IMR-90 (cell line): ENCODE data around the gene GALM. TPM values are rescaled to one million over a fixed set of nuclear protein-coding genes. Genes with fewer than 3 reads are reported as not detected.

Experiments
- ATAC-seq: fragments of 200-7000 bp; cut with Tn5 transposase; 2 replicates; pipeline ENCODE4 v1.9.1; 2020; ENCODE audit warnings: low read depth, mild to moderate bottlenecking, moderate library complexity
- BruUV-seq: library from RNA; stranded (reverse); fragments of 400-500 nt; replicated peaks from 2 replicates; lab custom pipeline; 2021; lab: Mats Ljungman, UMichigan
- CTCF ChIA-PET: fragments of 300-600 bp; formaldehyde crosslinking; extraction: SDS; loops from one replicate; lab custom pipeline; 2021; ENCODE audit warnings: antibody characterized with exemption; lab: Yijun Ruan, JAX
- POLR2A ChIA-PET: fragments of 300-600 bp; sonication (Branson Sonifier 250); formaldehyde crosslinking; loops from one replicate; lab custom pipeline; 2022; ENCODE audit warnings: antibody characterized with exemption; ENCODE audit not compliant: unreplicated experiment; lab: Charles Lee
- DNase-seq: peaks from one replicate; pipeline ENCODE4 v3.0.0; 2013
- H2AFZ ChIP-seq: replicated peaks from 2 replicates; pipeline ENCODE3; 2013; ENCODE audit warnings: low read length, mild to moderate bottlenecking; ENCODE audit not compliant: poor library complexity
- H2AK5ac ChIP-seq: 2 replicates; pipeline ENCODE4 v1.6.1; 2013; ENCODE audit warnings: low read depth, low read length, inconsistent platforms
- H2AK9ac ChIP-seq: replicated peaks from 2 replicates; pipeline ENCODE3; 2013; ENCODE audit warnings: mild to moderate bottlenecking, low read depth, low read length, moderate library complexity; ENCODE audit not compliant: poor library complexity
- H2BK120ac ChIP-seq: 2 replicates; pipeline ENCODE4 v1.6.1; 2013; ENCODE audit warnings: low read depth, low read length, inconsistent platforms
- H2BK15ac ChIP-seq: 3 replicates; pipeline ENCODE4 v1.6.1; 2013; ENCODE audit warnings: low read depth, low read length, inconsistent platforms
- H2BK20ac ChIP-seq: 2 replicates; pipeline ENCODE4 v1.6.1; 2013; ENCODE audit warnings: low read depth, mild to moderate bottlenecking, inconsistent platforms, low read length, moderate library complexity
- H2BK5ac ChIP-seq: 2 replicates; pipeline ENCODE4 v1.6.1; 2013; ENCODE audit warnings: mild to moderate bottlenecking, low read depth, low read length, inconsistent platforms; ENCODE audit not compliant: poor library complexity, severe bottlenecking
- H3K14ac ChIP-seq: replicated peaks from 2 replicates; pipeline ENCODE4 v1.6.1; 2013; ENCODE audit warnings: low read depth, low read length, inconsistent platforms
- H3K18ac ChIP-seq: 2 replicates; pipeline ENCODE4 v1.6.1; 2013; ENCODE audit warnings: low read depth, low read length, control low read depth
- H3K23ac ChIP-seq: 2 replicates; pipeline ENCODE4 v1.6.1; 2013; ENCODE audit warnings: low read depth, low read length, inconsistent platforms
- H3K27ac ChIP-seq: 2 replicates; pipeline ENCODE4 v1.5.1; 2013; ENCODE audit warnings: mild to moderate bottlenecking, control low read depth, low read length; ENCODE audit not compliant: insufficient read depth
- H3K27me3 ChIP-seq: 2 replicates; pipeline ENCODE4 v1.6.1; 2013; ENCODE audit warnings: low read length; ENCODE audit not compliant: control insufficient read depth, insufficient read depth
- H3K36me3 ChIP-seq: 2 replicates; pipeline ENCODE4 v1.6.1; 2013; ENCODE audit warnings: low read length, mixed read lengths; ENCODE audit not compliant: control insufficient read depth, insufficient read depth
- H3K4ac ChIP-seq: 2 replicates; pipeline ENCODE4 v1.6.1; 2013; ENCODE audit warnings: low read depth, low read length, inconsistent platforms
- H3K4me1 ChIP-seq: 2 replicates; pipeline ENCODE4 v1.6.1; 2013; ENCODE audit warnings: low read length, mixed read lengths; ENCODE audit not compliant: control insufficient read depth, insufficient read depth
- H3K4me2 ChIP-seq: 2 replicates; pipeline ENCODE4 v1.6.1; 2013; ENCODE audit warnings: low read depth, mild to moderate bottlenecking, control low read depth, low read length, moderate library complexity
- H3K4me3 ChIP-seq: 2 replicates; pipeline ENCODE4 v1.5.1; 2013; ENCODE audit warnings: low read depth, mild to moderate bottlenecking, control low read depth, low read length, moderate library complexity; ENCODE audit not compliant: insufficient read depth
- H3K56ac ChIP-seq: 2 replicates; pipeline ENCODE4 v1.6.1; 2013; ENCODE audit warnings: low read length, inconsistent platforms; ENCODE audit not compliant: insufficient read depth; ENCODE audit errors: extremely low read depth
- H3K79me1 ChIP-seq, 2 experiments: 2 replicates each; pipeline ENCODE4 v1.6.1; 2013; ENCODE audit warnings: low read length in 2 of 2, inconsistent platforms in 1 of 2, low read depth in 1 of 2
- H3K9ac ChIP-seq: 2 replicates; pipeline ENCODE4 v1.6.1; 2013; ENCODE audit warnings: low read depth, low read length, control low read depth
- H3K9me1 ChIP-seq: 2 replicates; pipeline ENCODE4 v1.6.1; 2013; ENCODE audit warnings: low read length, inconsistent platforms; ENCODE audit not compliant: insufficient read depth
- H3K9me3 ChIP-seq: 2 replicates; pipeline ENCODE4 v1.6.1; 2013; ENCODE audit warnings: low read length; ENCODE audit not compliant: control insufficient read depth, insufficient read depth
- H4K20me1 ChIP-seq: 2 replicates; pipeline ENCODE4 v1.6.1; 2013; ENCODE audit warnings: low read length, inconsistent platforms; ENCODE audit not compliant: insufficient read depth
- H4K5ac ChIP-seq: 2 replicates; pipeline ENCODE4 v1.6.1; 2013; ENCODE audit warnings: mild to moderate bottlenecking, low read depth, low read length, control low read depth
- H4K8ac ChIP-seq, 2 experiments: 2 replicates each; pipeline ENCODE4 v1.6.1; 2013; ENCODE audit warnings: low read depth in 2 of 2, low read length in 2 of 2, control low read depth in 1 of 2, inconsistent platforms in 1 of 2
- H4K91ac ChIP-seq: 2 replicates; pipeline ENCODE4 v1.6.1; 2013; ENCODE audit warnings: low read depth, low read length, inconsistent platforms; ENCODE audit not compliant: insufficient read depth
- BHLHE40 ChIP-seq: fragments of 150-350 bp; IDR thresholded peaks from 2 replicates; pipeline ENCODE4 v1.6.1; 2016; ENCODE audit warnings: mild to moderate bottlenecking, low read depth, low read length
- CEBPB ChIP-seq: IDR thresholded peaks from 2 replicates; pipeline ENCODE4 v1.6.1; 2012; ENCODE audit warnings: low read depth, low read length, improper control_type of control experiment
- CTCF ChIP-seq: conservative IDR thresholded peaks from 2 replicates; pipeline ENCODE4 v1.5.1; 2012; ENCODE audit warnings: mild to moderate bottlenecking, low read depth, low read length, improper control_type of control experiment
- ELK1 ChIP-seq: fragments of 150-350 bp; IDR thresholded peaks from 2 replicates; pipeline ENCODE4 v1.6.1; 2016; ENCODE audit warnings: low read depth, mild to moderate bottlenecking, low read length, moderate library complexity, borderline replicate concordance
- POLR2A ChIP-seq: IDR thresholded peaks from 2 replicates; pipeline ENCODE4 v1.6.1; 2012; ENCODE audit warnings: mild to moderate bottlenecking, low read depth, low read length
- WGBS, 2 experiments: methylation state at CpG; one replicate each; pipeline versions ENCODE4 v1.1.5 to v1.1.7; 2013; ENCODE audit warnings: missing lambda C conversion rate in 2 of 2; ENCODE audit not compliant: insufficient read length in 1 of 2; ENCODE audit errors: extremely low coverage in 2 of 2; 5-methylcytosine and 5-hydroxymethylcytosine counted together
- dilution Hi-C: fragments of 300-500 bp; cut with HindIII; formaldehyde crosslinking; loops from one replicate; pipeline ENCODE4 v1.14.3; 2018; ENCODE audit warnings: low sequenced_read_pairs; ENCODE audit not compliant: unreplicated experiment
- in situ Hi-C: fragments of 300-500 bp; cut with MboI; formaldehyde crosslinking; loops from 3 replicates; pipeline ENCODE4 v1.14.3; 2019; ENCODE audit warnings: low sequenced_read_pairs, inconsistent platforms, mixed read lengths
- intact Hi-C: fragments of 100-400 bp; cut with micrococcal nuclease; formaldehyde crosslinking; loops from 2 replicates; pipeline ENCODE4 v1.10.0; 2022
- polyA plus RNA-seq, 3 experiments: library from polyadenylated mRNA; depleted of rRNA; stranded (reverse); fragments of >200 nt; gene quantifications; 2 replicates each; pipeline ENCODE4 v1.2.3, GENCODE V29; 2012; ENCODE audit warnings: low replicate concordance in 1 of 3
- total RNA-seq: library from RNA; depleted of rRNA; stranded (reverse); fragments of >200 nt; gene quantifications from 2 replicates; pipeline ENCODE4 v1.2.3, GENCODE V29; 2012

GALM gene
- total and polyA plus RNA-seq, 2 of the 4 experiments (the other 2 are of a cell fraction), result 12.1 to 24.2 TPM

GRCh38 chr2:38620282-38620977 lies 45.5 kb upstream of the GALM start:
- ATAC-seq (peak; percentile 54), DNase-seq (peak; percentile 76)
- H4K8ac ChIP-seq, result no peak overlapping the region
- no peak overlapping the region for H2BK15ac ChIP-seq
- H3K9ac ChIP-seq, result no peak overlapping the region
- BruUV-seq, result no TSS peak
- no peaks in the 10 kb centered on the region for H3K9me3 ChIP-seq
- H2BK20ac ChIP-seq, result no peak overlapping the region
- intact Hi-C loops (no loop called here), in situ Hi-C loops (no loop called here), dilution Hi-C loops (no loop called here)
- no peak overlapping the region for H3K56ac ChIP-seq
- H2BK5ac ChIP-seq, result no peak overlapping the region
- H3K14ac ChIP-seq, result no peak overlapping the region
- TF ChIP-seq BHLHE40, result no peak
- TF ChIP-seq CEBPB, result no peak
- TF ChIP-seq CTCF, result no peak
- no peak for TF ChIP-seq ELK1
- no peak for TF ChIP-seq POLR2A
- H3K9me1 ChIP-seq, result no peaks in the 10 kb centered on the region
- no peak overlapping the region for H3K23ac ChIP-seq
- H3K36me3 ChIP-seq, result no peaks in the 10 kb centered on the region
- no peak overlapping the region for H3K27ac ChIP-seq
- H3K18ac ChIP-seq, result no peak overlapping the region
- CTCF ChIA-PET, result interaction anchor here (0.6 kb wide), 2 partner anchors 20 to 94 kb away, joined by 3 read pairs; no protein-coding TSS in a partner anchor
- no CpG with 5 or more reads among the region's 7 CpGs for WGBS, 2 experiments
- POLR2A ChIA-PET, result no interaction called here
- no peak overlapping the region for H2AK9ac ChIP-seq
- H2AK5ac ChIP-seq, result no peak overlapping the region
- no peak overlapping the region for H3K4me2 ChIP-seq
- no peak overlapping the region for H3K4me3 ChIP-seq
- no peaks in the 10 kb centered on the region for H3K4me1 ChIP-seq
- H4K20me1 ChIP-seq, result no peaks in the 10 kb centered on the region
- no peak overlapping the region for H2AFZ ChIP-seq
- H3K4ac ChIP-seq, result no peak overlapping the region
- H4K91ac ChIP-seq, result no peak overlapping the region
- no peaks in the 10 kb centered on the region for H3K79me1 ChIP-seq
- no peak overlapping the region for H2BK120ac ChIP-seq
- H4K5ac ChIP-seq, result no peak overlapping the region
- peaks cover 9% of the 10 kb centered on the region for H3K27me3 ChIP-seq
